NCI-H128 (cell line): ENCODE measurements around the gene KRTAP4-2.
"Not testable (repeated sequence)": the region's sequence is repeated elsewhere in the genome, so short reads cannot be mapped to it uniquely, and the experiment has no call there.

Experiments used
- DNase-seq: peaks from one replicate; lab custom pipeline; 2025; ENCODE audit not compliant: unreplicated experiment; lab: John Stamatoyannopoulos, UW

Gene KRTAP4-2

GRCh38 chr17:41177727-41178271 lies at the start of gene KRTAP4-2:
KRTAP4-2 (minus strand) TSS chr17:41178221; CDS start chr17:41178164, 57 bp downstream.
- no peak for DNase-seq

GRCh38 chr17:41226598-41227095 lies 48.6 kb upstream of the KRTAP4-2 start, which contains the start of gene KRTAP9-2:
KRTAP9-2 (plus strand) TSS chr17:41226648; CDS start chr17:41226655, 7 bp downstream.
- not testable (repeated sequence) for DNase-seq

GRCh38 chr17:41226051-41226450 lies 48.0 kb upstream of the KRTAP4-2 start:
- no peak for DNase-seq

- DNase-seq = no peak
Observed at GRCh38 chr17:41223821-41224220, 45.8 kb upstream of the KRTAP4-2 start.

- DNase-seq = no peak
Observed at GRCh38 chr17:41215681-41216080, 37.7 kb upstream of the KRTAP4-2 start.

GRCh38 chr17:41212524-41213169 lies 34.6 kb upstream of the KRTAP4-2 start:
- DNase-seq = no peak

- DNase-seq = no peak
Observed at GRCh38 chr17:41211845-41212466, 33.9 kb upstream of the KRTAP4-2 start.

- no peak for DNase-seq
Observed at GRCh38 chr17:41199421-41200078, 21.5 kb upstream of the KRTAP4-2 start.

GRCh38 chr17:41196068-41196467 lies 18.0 kb upstream of the KRTAP4-2 start:
- DNase-seq = no peak

- DNase-seq = no peak
Observed at GRCh38 chr17:41190328-41190727, 12.3 kb upstream of the KRTAP4-2 start.

- not testable (repeated sequence) for DNase-seq
Observed at GRCh38 chr17:41189837-41190318, 11.9 kb upstream of the KRTAP4-2 start, which contains the start of gene KRTAP9-1. KRTAP9-1 (plus strand) TSS chr17:41189887; CDS start chr17:41189887, 0 bp downstream.

GRCh38 chr17:41186872-41187271 lies 8.9 kb upstream of the KRTAP4-2 start:
- DNase-seq = no peak

- DNase-seq = no peak
Observed at GRCh38 chr17:41185001-41185400, 7.0 kb upstream of the KRTAP4-2 start.

GRCh38 chr17:41184480-41184961 lies 6.5 kb upstream of the KRTAP4-2 start, which contains the start of gene KRTAP4-1:
KRTAP4-1 (minus strand) TSS chr17:41184911; CDS start chr17:41184854, 57 bp downstream.
- no peak for DNase-seq

- DNase-seq = no peak
Observed at GRCh38 chr17:41178843-41179616, 1.0 kb upstream of the KRTAP4-2 start.

- DNase-seq = no peak
Observed at GRCh38 chr17:41178341-41178740, 320 bp upstream of the KRTAP4-2 start.

GRCh38 chr17:41176744-41177387 lies 1.2 kb downstream of the KRTAP4-2 start:
- DNase-seq = no peak

- DNase-seq = no peak
Observed at GRCh38 chr17:41171886-41172285, 6.1 kb downstream of the KRTAP4-2 start.

- no peak for DNase-seq
Observed at GRCh38 chr17:41168121-41168520, 9.9 kb downstream of the KRTAP4-2 start, which contains the start of gene KRTAP4-3. KRTAP4-3 (minus strand) TSS chr17:41168221; CDS start chr17:41168172, 49 bp downstream.

- no peak for DNase-seq
Observed at GRCh38 chr17:41167561-41167960, 10.5 kb downstream of the KRTAP4-2 start.
